Skeletal muscle tissue (tissue), 4 donors: ENCODE measurements around the gene CENPA. TPM values are rescaled to one million over a fixed set of nuclear protein-coding genes. Genes with fewer than 3 reads are reported as not detected.
"Not testable (repeated sequence)": the region's sequence is repeated elsewhere in the genome, so short reads cannot be mapped to it uniquely, and the experiment has no call there.

Experiments used
- H3K27ac ChIP-seq: one replicate; pipeline ENCODE4 v1.7.0; 2013; ENCODE audit warnings: mild to moderate bottlenecking, low read depth, low read length, inconsistent platforms
- H3K27me3 ChIP-seq, 3 donors: one replicate each; pipeline ENCODE4 v1.7.0; 2013; ENCODE audit warnings: low read length in 3 of 3; ENCODE audit not compliant: control insufficient read depth in 3 of 3, insufficient read depth in 3 of 3
- H3K36me3 ChIP-seq, 3 donors: one replicate each; pipeline ENCODE4 v1.7.0; 2013; ENCODE audit warnings: low read length in 3 of 3; ENCODE audit not compliant: control insufficient read depth in 3 of 3, insufficient read depth in 3 of 3
- H3K4me1 ChIP-seq, 3 donors: one replicate each; pipeline ENCODE4 v1.7.0; 2013; ENCODE audit warnings: low read length in 3 of 3, mild to moderate bottlenecking in 3 of 3; ENCODE audit not compliant: control insufficient read depth in 3 of 3, insufficient read depth in 3 of 3
- H3K4me3 ChIP-seq, 3 donors: one replicate each; pipeline ENCODE4 v1.7.0; 2013; ENCODE audit warnings: low read length in 3 of 3
- H3K9ac ChIP-seq, 3 donors: one replicate each; pipeline ENCODE4 v1.7.0; 2013; ENCODE audit warnings: low read length in 3 of 3, mild to moderate bottlenecking in 3 of 3, moderate library complexity in 2 of 3, low read depth in 1 of 3
- H3K9me3 ChIP-seq, 3 donors: one replicate each; pipeline ENCODE4 v1.7.0; 2013; ENCODE audit warnings: low read length in 3 of 3; ENCODE audit not compliant: control insufficient read depth in 3 of 3
- total RNA-seq: library from RNA; depleted of rRNA; stranded (reverse); fragments of >200 nt; gene quantifications from one replicate; pipeline ENCODE4 v1.2.3, GENCODE V29; 2014
- donor health status: Osteomylitis.

CENPA gene
- total RNA-seq, 1 donor from 2014 or later: 2.6 TPM

DNA sequence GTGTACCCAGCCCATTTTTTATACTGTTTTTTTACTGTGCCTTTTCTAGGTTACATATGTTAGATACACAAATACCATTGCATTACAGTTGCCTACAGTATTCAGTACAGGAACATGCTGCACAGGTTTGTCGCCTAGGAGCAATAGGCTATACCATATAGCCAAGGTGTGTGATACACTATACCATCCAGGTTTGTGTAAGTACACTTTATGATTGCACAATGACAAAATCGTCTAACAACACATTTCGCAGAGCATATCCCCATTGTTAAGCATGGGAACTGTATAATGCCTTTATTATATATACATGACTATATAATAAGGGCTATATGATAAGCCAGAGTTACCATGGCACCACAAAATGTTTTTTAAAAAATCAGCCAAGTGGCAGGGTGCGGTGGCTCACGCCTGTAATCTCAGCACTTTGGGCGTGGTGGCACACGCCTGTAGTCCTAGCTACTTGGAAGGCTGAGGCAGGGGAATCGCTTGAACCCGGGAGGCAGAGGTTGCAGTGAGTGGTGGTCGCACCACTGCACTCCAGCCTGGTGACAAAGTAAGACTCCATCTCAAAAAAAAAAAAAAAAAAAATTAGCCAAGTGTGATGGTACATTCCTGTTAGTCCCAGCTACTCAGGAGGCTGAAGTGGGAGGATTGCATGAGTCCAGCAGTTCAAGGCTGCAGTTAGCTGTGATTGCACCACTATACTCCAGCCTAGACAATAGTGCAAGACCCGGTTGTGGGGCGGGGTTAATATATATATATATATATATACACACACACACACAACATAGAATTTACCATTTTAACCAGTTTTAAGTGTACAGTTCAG is 2.8 kb upstream of the CENPA start:
- peaks cover 0 to 7% (median 0%) of the 10 kb centered on the region in 3 donors for H3K27me3 ChIP-seq
- peaks cover 18 to 29% (median 20%) of the 10 kb centered on the region in 3 donors for H3K36me3 ChIP-seq
- H3K4me1 ChIP-seq: peaks cover 4 to 11% (median 7%) of the 10 kb centered on the region in 3 donors
- no peak overlapping the region for H3K9ac ChIP-seq
- H3K4me3 ChIP-seq: no peak overlapping the region
- no peak overlapping the region for H3K27ac ChIP-seq
- no peaks in the 10 kb centered on the region for H3K9me3 ChIP-seq

DNA sequence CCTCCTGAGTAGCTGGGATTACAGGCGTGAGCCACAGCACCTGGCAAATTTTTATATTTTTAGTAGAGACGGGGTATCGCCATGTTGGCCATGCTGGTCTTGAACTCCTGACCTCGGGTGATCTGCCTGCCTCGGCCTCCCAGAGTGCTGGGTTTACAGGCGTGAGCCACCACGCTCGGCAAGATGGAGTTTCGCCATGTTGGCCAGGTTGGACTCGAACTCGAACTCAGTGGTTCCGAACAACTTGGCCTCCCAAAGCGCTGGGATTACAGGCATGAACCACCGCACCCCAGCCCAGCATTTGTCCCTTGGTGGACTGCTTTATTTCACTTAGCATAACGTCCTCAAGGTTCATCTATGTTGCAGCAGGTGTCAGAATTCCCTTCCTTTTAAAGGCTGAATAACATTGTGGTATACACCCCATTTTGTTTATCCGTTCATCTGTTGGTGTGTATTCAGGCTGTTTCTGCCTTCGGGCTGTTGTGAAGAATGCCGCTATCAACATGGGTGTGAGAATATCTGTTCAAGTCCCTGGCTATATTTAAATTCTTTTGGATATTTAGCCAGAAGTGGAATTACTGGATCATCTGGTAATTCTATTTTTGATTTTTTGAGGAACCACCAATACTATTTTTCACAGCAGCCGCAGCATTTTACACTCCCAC is 1.2 kb upstream of the CENPA start:
- Histone ChIP-seq H3K9ac (no peak overlapping the region), H3K36me3 (peaks cover 6 to 16% (median 11%) of the 10 kb centered on the region in 3 donors), H3K9me3 (no peaks in the 10 kb centered on the region), H3K4me1 (peaks cover 4 to 11% (median 7%) of the 10 kb centered on the region in 3 donors), H3K27ac (no peak overlapping the region), H3K27me3 (peaks cover 0 to 7% (median 5%) of the 10 kb centered on the region in 3 donors), H3K4me3 (no peak overlapping the region)

DNA sequence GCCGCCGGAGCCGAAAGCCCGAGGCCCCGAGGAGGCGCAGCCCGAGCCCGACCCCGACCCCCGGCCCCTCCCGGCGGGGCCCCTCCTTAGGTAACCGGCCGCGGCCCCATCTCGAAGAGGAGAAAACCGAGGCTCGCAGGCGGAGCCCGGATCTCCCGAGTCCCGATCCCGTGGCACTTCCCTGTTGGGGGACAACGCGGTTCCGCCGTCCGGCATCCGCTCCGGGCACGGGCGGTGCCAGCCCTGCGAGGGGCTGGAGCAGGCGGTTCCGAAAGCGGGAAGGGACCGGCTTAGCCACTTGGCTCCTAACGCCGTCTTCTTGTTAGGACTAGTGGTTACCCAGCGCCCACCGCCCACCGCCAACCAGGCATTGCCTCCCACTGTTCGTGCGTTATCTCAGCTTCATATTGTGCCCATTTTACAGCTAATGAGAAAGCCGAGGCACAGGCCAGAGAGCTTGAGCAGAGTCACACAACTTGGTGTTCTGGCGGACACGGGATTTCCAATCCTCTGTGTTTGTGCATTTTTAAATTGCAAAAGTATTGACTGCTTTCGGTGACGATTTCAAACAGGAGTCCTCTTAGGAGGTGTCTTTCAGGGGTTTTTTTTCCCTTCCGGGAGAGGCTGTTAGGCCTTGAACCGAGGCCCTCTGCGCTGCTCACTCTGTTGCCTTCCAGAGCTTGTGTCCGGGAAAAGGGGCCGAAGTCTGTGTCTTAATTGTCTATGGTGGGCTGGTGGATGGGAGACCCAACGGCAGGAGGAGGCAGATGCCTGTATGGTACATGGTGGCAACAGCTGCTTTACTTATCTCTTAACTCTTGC is 562 bp downstream of the CENPA start:
- peak overlapping the region; percentile 33 to 66 (median 51) for H3K9ac ChIP-seq
- H3K4me3 ChIP-seq: peak overlapping the region; percentile 60 to 74 (median 69)
- peaks cover 0 to 7% (median 5%) of the 10 kb centered on the region in 3 donors for H3K27me3 ChIP-seq
- no peaks in the 10 kb centered on the region for H3K9me3 ChIP-seq
- no peak overlapping the region for H3K27ac ChIP-seq
- peaks cover 4 to 11% (median 7%) of the 10 kb centered on the region in 3 donors for H3K4me1 ChIP-seq
- H3K36me3 ChIP-seq: peaks cover 0 to 3% (median 0%) of the 10 kb centered on the region in 3 donors

DNA sequence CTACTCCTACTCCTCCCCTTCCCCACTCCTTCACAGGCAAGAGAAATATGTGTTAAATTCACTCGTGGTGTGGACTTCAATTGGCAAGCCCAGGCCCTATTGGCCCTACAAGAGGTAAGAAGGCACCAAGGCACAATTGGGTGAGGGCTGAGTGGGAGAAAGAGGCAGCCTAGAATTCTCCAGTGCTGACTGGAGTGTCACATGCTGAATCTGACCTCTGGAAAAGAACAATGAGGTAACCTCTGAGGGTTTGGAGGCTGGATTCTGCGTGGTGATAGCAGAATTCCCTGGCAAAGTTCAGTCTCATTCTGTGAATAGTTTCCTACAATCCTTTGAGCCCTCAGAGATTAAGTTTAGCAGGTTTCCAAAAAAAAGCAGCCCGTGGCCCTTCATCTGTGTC is 6.9 kb downstream of the CENPA start:
- Histone ChIP-seq H3K36me3 (no peaks in the 10 kb centered on the region), H3K4me1 (peaks cover 0 to 3% (median 0%) of the 10 kb centered on the region in 3 donors), H3K4me3 (no peak overlapping the region), H3K9ac (no peak overlapping the region), H3K9me3 (no peaks in the 10 kb centered on the region), H3K27me3 (peaks cover 0 to 5% (median 0%) of the 10 kb centered on the region in 3 donors), H3K27ac (no peak overlapping the region)

DNA sequence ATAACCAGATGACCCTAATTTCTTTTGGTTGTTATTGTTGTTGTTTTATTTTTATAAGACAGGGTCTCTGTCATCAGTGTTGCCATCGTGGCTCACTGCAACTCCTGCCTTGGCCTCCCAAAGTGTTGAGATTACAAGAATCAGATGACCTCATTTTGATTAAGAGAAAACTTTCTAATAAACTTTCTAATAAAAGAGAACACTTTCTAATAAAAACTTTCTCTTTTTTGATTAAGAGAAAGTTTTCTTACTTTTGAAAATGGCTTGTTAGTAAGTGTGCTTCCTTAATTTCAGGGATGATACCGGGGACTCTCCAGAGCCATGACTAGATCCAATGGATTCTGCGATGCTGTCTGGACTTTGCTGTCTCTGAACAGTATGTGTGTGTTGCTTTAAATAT is 7.7 kb downstream of the CENPA start:
- Histone ChIP-seq H3K36me3 (no peaks in the 10 kb centered on the region), H3K27ac (no peak overlapping the region), H3K9me3 (no peaks in the 10 kb centered on the region), H3K27me3 (peaks cover 0 to 5% (median 0%) of the 10 kb centered on the region in 3 donors), H3K4me1 (peaks cover 0 to 3% (median 0%) of the 10 kb centered on the region in 3 donors), H3K9ac (no peak overlapping the region), H3K4me3 (no peak overlapping the region)

DNA sequence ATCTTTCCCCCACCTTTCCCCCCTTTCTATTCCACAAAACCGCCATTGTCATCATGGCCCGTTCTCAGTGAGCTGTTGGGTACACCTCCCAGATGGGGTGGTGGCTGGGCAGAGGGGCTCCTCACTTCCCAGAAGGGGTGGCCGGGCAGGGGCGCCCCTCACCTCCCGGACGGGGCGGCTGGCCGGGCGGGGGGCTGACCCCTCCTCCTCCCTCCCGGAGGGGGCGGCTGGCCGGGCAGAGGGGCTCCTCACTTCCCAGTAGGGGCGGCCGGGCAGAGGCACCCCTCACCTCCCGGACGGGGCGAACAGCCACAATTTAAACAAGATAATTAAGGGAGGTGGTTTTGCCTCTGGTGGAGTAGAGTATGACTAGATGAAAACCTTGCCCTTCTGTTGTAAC is 9.3 kb downstream of the CENPA start:
- H3K36me3 ChIP-seq, H3K4me3 ChIP-seq, H3K27me3 ChIP-seq, H3K9me3 ChIP-seq, H3K4me1 ChIP-seq, H3K27ac ChIP-seq, H3K9ac ChIP-seq: not testable (repeated sequence)

DNA sequence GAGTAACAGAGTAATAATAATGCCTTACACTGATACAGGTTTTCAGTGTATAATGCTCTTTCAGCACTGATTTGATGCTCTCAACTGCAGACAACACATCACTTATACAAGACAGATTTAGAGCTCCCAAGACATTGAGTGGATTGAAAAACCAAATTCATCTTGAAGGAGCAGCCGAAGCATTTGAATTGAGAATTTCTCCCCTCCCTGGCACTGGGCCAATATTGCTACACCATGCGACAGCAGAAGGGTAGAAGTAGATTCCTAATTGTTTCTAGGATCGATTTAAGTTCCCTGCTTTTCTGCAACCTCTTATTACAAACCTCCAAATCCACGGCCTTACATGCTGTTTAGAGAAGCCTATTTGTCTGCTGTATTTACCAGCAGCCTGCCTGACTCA is 15.5 kb downstream of the CENPA start:
- H3K27me3 ChIP-seq: no peaks in the 10 kb centered on the region
- H3K9me3 ChIP-seq: no peaks in the 10 kb centered on the region

DNA sequence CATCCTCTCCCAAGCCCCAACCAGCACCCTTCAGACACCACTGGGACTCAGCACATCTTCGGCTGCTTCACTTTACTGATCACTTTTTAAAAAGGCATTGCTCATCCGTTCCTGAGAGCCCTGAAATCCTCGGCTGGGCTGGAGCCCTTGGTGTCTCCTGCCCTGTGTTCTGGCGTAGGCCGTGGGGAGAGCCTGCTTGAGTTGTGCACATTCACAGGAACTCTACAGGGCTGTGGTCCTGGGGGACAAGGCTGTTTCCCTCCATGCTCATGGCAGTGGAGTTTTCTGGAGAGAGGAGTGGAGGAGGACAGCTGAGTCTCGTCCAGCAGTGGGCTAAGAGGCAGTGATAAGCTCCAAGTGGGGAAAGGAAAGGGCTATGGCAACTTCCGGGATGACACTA is 15.9 kb downstream of the CENPA start:
- no peaks in the 10 kb centered on the region for H3K36me3 ChIP-seq
- no peaks in the 10 kb centered on the region for H3K9me3 ChIP-seq
- H3K27me3 ChIP-seq: no peaks in the 10 kb centered on the region
- no peaks in the 10 kb centered on the region for H3K4me1 ChIP-seq
- no peak overlapping the region for H3K4me3 ChIP-seq
- H3K9ac ChIP-seq: no peak overlapping the region
- no peak overlapping the region for H3K27ac ChIP-seq

More for the DNA sequence above, 15.5 kb downstream of the CENPA start:
- no peak overlapping the region for H3K9ac ChIP-seq
- no peaks in the 10 kb centered on the region for H3K36me3 ChIP-seq
- H3K4me3 ChIP-seq: no peak overlapping the region
- H3K4me1 ChIP-seq: no peaks in the 10 kb centered on the region
- no peak overlapping the region for H3K27ac ChIP-seq

DNA sequence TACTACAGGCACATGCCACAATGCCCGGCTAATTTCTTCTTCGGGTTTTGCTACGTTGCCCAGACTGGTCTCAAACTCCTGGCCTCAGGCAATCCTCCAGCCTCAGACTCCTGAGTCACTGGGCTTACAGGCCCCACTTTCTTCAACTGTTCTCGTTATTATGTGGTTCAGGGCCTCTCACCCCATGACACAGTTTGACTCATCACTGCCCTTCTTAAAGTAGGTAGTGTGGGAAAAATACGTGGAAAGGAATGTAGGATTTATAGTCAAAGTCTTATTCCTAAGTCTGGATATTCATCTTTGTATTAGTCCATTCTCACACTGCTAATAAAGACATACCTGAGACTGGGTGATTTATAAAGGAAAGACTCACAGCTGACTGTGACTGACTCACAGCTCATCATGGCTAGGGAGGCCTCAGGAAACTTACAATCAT is 19.4 kb downstream of the CENPA start:
- H3K4me1 ChIP-seq: no peaks in the 10 kb centered on the region
- no peak overlapping the region for H3K4me3 ChIP-seq
- H3K27me3 ChIP-seq: peaks cover 0 to 1% (median 0%) of the 10 kb centered on the region in 3 donors
- no peaks in the 10 kb centered on the region for H3K9me3 ChIP-seq
- H3K9ac ChIP-seq: no peak overlapping the region
- H3K36me3 ChIP-seq: no peaks in the 10 kb centered on the region
- H3K27ac ChIP-seq: no peak overlapping the region
